Measurements from ENCODE around the gene AURKAIP1.

AURKAIP1 gene

DNA sequence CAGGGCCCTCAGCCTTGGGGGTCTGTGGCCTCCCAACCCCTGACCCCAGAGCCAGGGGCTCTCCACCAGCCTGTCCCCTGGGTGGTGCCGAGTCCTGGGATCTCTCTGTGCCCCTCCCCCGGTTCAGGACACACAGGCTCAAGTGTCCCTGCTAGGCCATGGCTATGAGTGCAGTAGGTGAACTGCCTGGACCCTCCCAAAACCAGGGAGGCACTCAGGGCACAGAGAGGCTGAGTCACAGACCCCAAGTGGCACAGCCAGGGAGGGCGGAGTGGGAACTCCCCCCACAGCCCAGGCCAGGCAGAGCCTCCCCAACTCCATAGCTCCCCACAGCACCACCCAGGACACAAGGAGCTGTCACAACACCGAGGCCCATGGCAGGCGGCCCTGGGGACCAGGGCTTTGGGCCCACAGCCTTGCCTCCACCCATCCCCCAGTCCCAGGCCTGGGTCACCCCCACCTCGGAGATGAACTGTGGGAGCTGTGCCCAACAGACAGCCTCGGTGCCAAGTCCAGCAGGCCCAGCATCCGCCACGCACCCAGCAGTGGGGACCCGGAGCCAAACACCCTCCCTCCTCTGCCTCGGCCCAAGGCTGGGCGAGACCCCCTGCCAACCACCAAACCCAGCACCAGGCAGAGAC is 29.0 kb downstream of the AURKAIP1 start:
- DNase-seq, result no peak

GRCh38 chr1:1345384-1345783 is 29.6 kb downstream of the AURKAIP1 start:
- DNase-seq, result no peak

- DNase-seq, result no peak
Measured at GRCh38 chr1:1344655-1345361, 30.2 kb downstream of the AURKAIP1 start.

GRCh38 chr1:1343811-1344421 is 31.1 kb downstream of the AURKAIP1 start:
- no peak for DNase-seq

GRCh38 chr1:1342584-1343115 is 32.4 kb downstream of the AURKAIP1 start:
- no peak for DNase-seq

DNA sequence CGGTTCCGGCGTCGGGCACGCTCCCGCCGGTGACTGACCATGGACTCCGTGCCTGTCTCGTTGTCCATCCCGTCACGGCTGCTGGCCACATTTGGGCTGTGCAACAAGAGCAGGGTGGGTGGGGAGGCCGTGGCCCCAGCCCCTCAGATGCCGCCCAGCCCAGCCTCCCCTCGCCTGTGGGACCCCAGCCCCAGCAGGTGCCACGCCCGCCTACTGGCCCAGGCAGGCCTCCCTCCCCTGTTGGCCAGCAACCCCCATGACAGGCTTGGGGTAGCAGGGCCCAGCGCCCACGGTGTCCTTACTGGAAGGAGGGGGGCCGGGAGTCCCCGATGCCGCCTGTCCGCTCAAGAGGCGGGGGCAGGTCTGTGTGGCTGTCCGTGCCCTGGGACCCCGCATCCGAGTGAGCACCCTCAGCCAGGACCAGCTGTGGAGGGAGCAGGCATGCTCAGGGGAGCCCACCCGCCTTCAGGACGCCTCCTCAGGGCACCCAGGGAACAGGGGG is 32.9 kb downstream of the AURKAIP1 start:
- no peak for DNase-seq

GRCh38 chr1:1341549-1342021 is 33.4 kb downstream of the AURKAIP1 start:
- no peak for DNase-seq

DNA sequence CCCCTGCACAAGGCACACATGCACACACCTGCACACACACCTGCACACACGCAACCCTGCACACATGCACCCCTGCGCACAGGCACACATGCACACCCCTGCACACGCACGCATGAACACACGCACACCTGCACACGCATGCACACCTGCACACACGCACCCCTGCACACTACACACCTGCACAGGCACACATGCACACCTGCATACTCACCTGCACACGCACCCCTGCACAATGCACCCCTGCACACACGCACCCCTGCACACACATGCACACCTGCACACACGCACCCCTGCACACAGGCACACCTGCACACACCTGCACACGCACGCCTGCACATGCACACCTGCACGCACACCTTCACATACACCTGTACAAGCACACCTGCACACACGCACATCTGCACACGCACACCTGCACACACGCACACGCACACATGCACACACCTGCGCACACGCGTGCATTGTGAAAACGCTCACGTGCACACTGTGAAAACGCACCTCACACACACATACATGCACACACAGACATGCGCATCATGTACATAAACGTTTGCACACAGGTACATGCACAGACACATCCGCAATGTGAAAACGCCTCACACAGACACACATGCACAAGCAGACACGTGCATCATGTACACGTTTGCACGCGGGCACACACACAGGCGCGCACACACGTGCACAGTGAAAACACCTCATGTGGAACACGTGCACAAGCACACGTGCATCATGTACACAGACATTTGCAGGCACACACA is 34.0 kb downstream of the AURKAIP1 start:
- no peak for DNase-seq

- no peak for DNase-seq
Measured at GRCh38 chr1:1340185-1340584, 34.8 kb downstream of the AURKAIP1 start.

DNA sequence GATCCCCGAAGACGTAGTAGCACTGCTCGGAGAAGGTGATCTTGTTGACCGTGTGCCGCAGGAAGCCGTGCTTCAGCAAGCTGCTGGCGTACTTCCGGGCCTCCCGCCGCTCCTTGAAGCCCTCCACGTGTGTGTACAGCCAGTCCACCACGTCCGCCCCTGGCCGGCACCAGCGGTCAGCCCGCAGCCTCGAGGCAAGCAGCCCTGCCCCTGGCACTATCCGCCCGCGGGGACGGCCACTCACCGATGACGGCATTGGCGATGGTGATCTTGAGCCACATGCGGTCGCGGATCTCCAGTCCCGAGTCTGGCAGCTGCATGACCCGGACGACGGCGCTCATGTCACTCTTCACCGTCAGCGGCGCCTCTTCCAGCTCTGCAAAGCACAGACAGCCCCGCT is 36.7 kb downstream of the AURKAIP1 start:
- DNase-seq, result no peak

GRCh38 chr1:1337793-1338147 is 37.2 kb downstream of the AURKAIP1 start:
- no peak for DNase-seq

- DNase-seq, result no peak
Measured at GRCh38 chr1:1336931-1337792, 37.8 kb downstream of the AURKAIP1 start.

DNA sequence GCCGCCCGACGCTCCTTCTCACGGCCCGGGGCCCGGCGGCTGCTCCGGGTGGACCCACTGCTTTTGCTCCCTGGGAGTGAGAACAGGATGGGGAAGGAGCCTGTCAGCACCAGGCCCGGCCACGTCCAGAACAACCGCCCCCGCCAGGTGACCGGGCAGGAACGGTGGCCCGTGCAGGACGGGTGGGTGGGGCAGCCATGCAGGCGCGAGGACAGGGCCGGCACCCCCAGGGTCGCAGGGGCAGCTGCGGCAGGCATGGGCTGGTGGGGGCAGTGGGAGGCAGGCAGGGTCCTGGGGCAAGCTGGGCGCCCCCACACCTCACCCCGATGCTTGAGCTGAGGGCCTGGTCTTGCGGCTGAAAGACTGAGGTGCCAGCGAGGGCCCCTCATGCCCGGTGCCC is 38.6 kb downstream of the AURKAIP1 start:
- no peak for DNase-seq

GRCh38 chr1:1335792-1336248 is 39.2 kb downstream of the AURKAIP1 start:
- DNase-seq, result no peak

DNA sequence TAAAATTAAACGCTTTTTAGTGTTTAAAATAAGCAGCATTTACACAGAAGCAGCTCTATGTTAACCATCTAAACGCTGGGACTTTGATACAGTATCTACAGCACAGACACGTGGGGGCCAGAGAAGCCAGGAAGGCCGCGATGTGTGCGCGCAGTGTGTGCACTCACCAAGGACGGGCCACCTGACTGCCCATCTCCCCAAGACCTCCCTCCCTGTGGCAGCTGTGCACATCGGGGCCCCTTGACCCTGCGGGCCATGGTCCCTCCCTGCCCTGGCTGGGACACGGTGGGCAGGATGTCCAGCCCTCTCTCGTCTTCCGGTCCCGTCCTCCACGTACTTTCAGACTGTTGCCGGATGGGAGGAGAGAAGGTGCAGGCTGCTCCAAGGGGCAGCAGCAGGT is 39.7 kb downstream of the AURKAIP1 start:
- no peak for DNase-seq

DNA sequence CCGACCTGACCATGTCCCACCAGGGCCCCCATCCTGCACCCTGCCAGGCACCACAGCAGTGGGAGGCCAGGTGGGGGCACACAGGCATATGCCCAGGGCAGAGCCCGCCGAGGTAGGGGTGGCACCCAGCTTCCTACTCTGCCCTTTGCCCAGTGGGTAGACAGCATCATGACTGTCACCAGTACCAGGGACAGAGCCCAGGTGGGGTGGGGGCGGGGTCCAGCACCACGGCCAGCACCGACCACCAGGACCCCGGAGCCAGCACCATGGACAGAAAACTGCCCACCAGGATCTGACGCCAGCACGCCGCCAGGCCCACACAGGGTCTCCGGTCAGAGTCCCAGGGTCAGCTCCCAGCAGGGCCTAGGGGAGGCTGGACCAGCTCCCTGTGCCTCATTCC is 40.2 kb downstream of the AURKAIP1 start:
- DNase-seq, result no peak

- DNase-seq, result no peak
Measured at GRCh38 chr1:1333551-1334241, 41.3 kb downstream of the AURKAIP1 start.

GRCh38 chr1:1332774-1333480 is 42.1 kb downstream of the AURKAIP1 start:
- no peak for DNase-seq

GRCh38 chr1:1332031-1332755 is 42.8 kb downstream of the AURKAIP1 start:
- DNase-seq, result no peak

Data from NCI-H774 (cell line).